Stimulated activated CD8-positive, alpha-beta memory T cell treated with anti-CD3 and anti-CD28 coated beads, Interleukin-15, amount 100 ng/mL, for 1 hour (primary cell): Measurements from ENCODE around the gene CLPX.
A peak's percentile ranks its signal among the peaks of the same experiment; 100 is the strongest.
"Not testable (repeated sequence)": the region's sequence is repeated elsewhere in the genome, so short reads cannot be mapped to it uniquely, and the experiment has no call there.

Experiments
- DNase-seq: peaks from one replicate; pipeline ENCODE4 v3.0.0-alpha.2; 2020; ENCODE audit warnings: low read depth

CLPX gene

GRCh38 chr15:65184868-65185717, at the start of gene CLPX:
TSS of gene CLPX (minus strand) at chr15:65185342. CDS start at chr15:65185153, 189 bp downstream.
- DNase-seq = peak; percentile 70

GRCh38 chr15:65233696-65234095, 48.6 kb upstream of the CLPX start:
- DNase-seq = no peak

GRCh38 chr15:65232520-65232919, 47.4 kb upstream of the CLPX start:
- no peak for DNase-seq

GRCh38 chr15:65231306-65231705, 46.2 kb upstream of the CLPX start:
- no peak for DNase-seq

- DNase-seq = not testable (repeated sequence)
Measured at GRCh38 chr15:65226901-65227300, 41.8 kb upstream of the CLPX start.

GRCh38 chr15:65226221-65226620, 41.1 kb upstream of the CLPX start:
- no peak for DNase-seq

- no peak for DNase-seq
Measured at GRCh38 chr15:65223996-65224395, 38.9 kb upstream of the CLPX start.

- no peak for DNase-seq
Measured at GRCh38 chr15:65222891-65223290, 37.7 kb upstream of the CLPX start.

GRCh38 chr15:65221697-65222096, 36.6 kb upstream of the CLPX start:
- DNase-seq = no peak

GRCh38 chr15:65219137-65219536, 34.0 kb upstream of the CLPX start:
- no peak for DNase-seq

- DNase-seq = no peak
Measured at GRCh38 chr15:65217526-65218482, 32.7 kb upstream of the CLPX start.

- DNase-seq = no peak
Measured at GRCh38 chr15:65215496-65215895, 30.4 kb upstream of the CLPX start.

- no peak for DNase-seq
Measured at GRCh38 chr15:65214010-65214409, 28.9 kb upstream of the CLPX start.

GRCh38 chr15:65213241-65213640, 28.1 kb upstream of the CLPX start:
- DNase-seq = no peak

GRCh38 chr15:65212097-65212496, 27.0 kb upstream of the CLPX start:
- DNase-seq = no peak

- DNase-seq = no peak
Measured at GRCh38 chr15:65211482-65211982, 26.4 kb upstream of the CLPX start.

- no peak for DNase-seq
Measured at GRCh38 chr15:65210770-65211481, 25.8 kb upstream of the CLPX start, which contains the start of gene CILP. TSS of gene CILP (minus strand) at chr15:65211473. CDS start at chr15:65209755, 1,718 bp downstream.

- DNase-seq = no peak
Measured at GRCh38 chr15:65209701-65210643, 24.8 kb upstream of the CLPX start.

- no peak for DNase-seq
Measured at GRCh38 chr15:65208647-65209046, 23.5 kb upstream of the CLPX start.

GRCh38 chr15:65207280-65207840, 22.2 kb upstream of the CLPX start:
- DNase-seq = no peak
